ENCODE data around the gene SELENOK. TPM values are rescaled to one million over a fixed set of nuclear protein-coding genes. Genes with fewer than 3 reads are reported as not detected.

Gene SELENOK
- total RNA-seq, 3 donors from 2014 or later (not counting 1 experiment from before 2014, with no cell fraction given): 79.2 to 116 (median 95.4) TPM

GRCh38 chr3:53881691-53882593 is 9.7 kb downstream of the SELENOK start, which contains the start of gene ACTR8:
Gene ACTR8 (minus strand): TSS chr3:53882152. CDS start chr3:53882101, 51 bp downstream.
- Histone ChIP-seq H3K4me1 (ENCODE audit: control insufficient read depth, insufficient read depth, low read length) (peaks cover 11% of the 10 kb centered on the region), H3K27me3 (ENCODE audit: control insufficient read depth, insufficient read depth, low read length) (no peaks in the 10 kb centered on the region), H3K27ac (ENCODE audit: low read length) (peak within 1 kb of the TSS; percentile 80), H3K36me3 (ENCODE audit: control insufficient read depth, insufficient read depth, low read length) (peaks cover 48% of the 10 kb centered on the region), H3K4me3 (ENCODE audit: low read length) (peak within 1 kb of the TSS; percentile 84), H3K9me3 (ENCODE audit: control insufficient read depth, insufficient read depth, low read length) (no peaks in the 10 kb centered on the region)
- no peaks in the 10 kb centered on the region for H3K27me3 Mint-ChIP-seq (ENCODE audit: low read depth in 2 of 2)
- H3K4me1 Mint-ChIP-seq: peaks cover 32 to 33% of the 10 kb centered on the region in 2 donors
- intact Hi-C loops (cut with micrococcal nuclease): no loop called here
- peak; percentile 84 to 90 for DNase-seq
- TF ChIP-seq, protein P1, sequence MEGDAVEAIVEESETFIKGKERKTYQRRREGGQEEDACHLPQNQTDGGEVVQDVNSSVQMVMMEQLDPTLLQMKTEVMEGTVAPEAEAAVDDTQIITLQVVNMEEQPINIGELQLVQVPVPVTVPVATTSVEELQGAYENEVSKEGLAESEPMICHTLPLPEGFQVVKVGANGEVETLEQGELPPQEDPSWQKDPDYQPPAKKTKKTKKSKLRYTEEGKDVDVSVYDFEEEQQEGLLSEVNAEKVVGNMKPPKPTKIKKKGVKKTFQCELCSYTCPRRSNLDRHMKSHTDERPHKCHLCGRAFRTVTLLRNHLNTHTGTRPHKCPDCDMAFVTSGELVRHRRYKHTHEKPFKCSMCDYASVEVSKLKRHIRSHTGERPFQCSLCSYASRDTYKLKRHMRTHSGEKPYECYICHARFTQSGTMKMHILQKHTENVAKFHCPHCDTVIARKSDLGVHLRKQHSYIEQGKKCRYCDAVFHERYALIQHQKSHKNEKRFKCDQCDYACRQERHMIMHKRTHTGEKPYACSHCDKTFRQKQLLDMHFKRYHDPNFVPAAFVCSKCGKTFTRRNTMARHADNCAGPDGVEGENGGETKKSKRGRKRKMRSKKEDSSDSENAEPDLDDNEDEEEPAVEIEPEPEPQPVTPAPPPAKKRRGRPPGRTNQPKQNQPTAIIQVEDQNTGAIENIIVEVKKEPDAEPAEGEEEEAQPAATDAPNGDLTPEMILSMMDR (IDR thresholded peaks at IDR 0.05): no peak
- peaks cover 16% of the 10 kb centered on the region for H3K36me3 Mint-ChIP-seq
- H3K4me3 Mint-ChIP-seq: peak within 1 kb of the TSS; percentile 99
- peak; percentile 89 to 94 (median 90) for ATAC-seq
- 1% methylated on average over 65 of the region's 65 CpGs for WGBS (ENCODE audit: insufficient coverage)
- peak within 1 kb of the TSS; percentile 88 to 95 for H3K27ac Mint-ChIP-seq
- H3K9me3 Mint-ChIP-seq: no peaks in the 10 kb centered on the region

DNA sequence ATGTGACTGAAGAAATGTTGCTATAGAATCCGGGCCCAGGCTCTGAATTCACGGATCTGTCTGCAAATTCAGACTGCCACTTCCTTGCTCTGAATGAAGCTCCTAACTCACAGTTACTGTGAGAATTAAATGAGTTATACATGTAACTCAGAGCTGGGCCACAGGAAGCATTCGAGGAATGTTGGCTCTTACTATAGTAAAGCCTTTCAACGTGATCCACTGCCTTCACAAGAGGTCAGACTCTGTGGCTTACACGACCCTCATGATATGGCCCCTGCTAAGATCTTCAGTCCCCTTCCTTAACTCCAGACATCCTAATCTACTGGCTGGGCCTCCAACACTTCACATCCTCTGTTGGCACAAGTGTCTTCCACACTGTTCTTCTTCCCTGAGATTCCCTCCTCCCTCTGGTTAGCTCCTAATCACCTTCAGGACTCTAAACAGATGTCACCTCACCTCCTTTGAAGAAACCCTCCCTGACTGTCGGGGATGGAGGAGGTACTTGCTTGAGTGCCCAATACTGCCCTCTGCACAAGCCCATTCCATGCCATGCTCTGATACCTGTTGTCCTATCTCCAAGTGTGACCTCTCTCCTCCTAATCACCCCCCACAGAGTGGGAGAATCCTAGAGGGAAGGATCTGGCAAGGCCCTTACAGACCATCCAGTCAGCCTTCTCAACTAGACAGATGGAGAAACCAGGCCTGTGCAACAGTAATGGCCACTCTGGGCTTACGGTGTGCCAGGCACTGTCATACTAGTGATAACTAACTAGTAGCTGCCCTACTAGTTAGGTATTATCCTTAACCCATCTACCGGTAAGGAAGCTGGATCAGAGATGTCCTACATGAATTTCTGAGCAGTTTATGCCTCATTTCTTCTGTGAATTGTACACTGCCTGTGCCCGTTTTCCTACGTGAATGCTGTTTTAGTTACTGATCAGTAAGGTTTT is 11.0 kb downstream of the SELENOK start:
- no peaks in the 10 kb centered on the region for H3K27me3 Mint-ChIP-seq (ENCODE audit: low read depth in 2 of 2)
- no peaks in the 10 kb centered on the region for H3K9me3 Mint-ChIP-seq
- ATAC-seq (no peak), DNase-seq (no peak)
- Histone ChIP-seq H3K4me1 (ENCODE audit: control insufficient read depth, insufficient read depth, low read length) (peaks cover 11% of the 10 kb centered on the region), H3K4me3 (ENCODE audit: low read length) (peak overlapping the region; percentile 84), H3K9me3 (ENCODE audit: control insufficient read depth, insufficient read depth, low read length) (no peaks in the 10 kb centered on the region), H3K36me3 (ENCODE audit: control insufficient read depth, insufficient read depth, low read length) (peaks cover 54% of the 10 kb centered on the region), H3K27me3 (ENCODE audit: control insufficient read depth, insufficient read depth, low read length) (no peaks in the 10 kb centered on the region), H3K27ac (ENCODE audit: low read length) (no peak overlapping the region)
- intact Hi-C loops (cut with micrococcal nuclease): no loop called here
- H3K27ac Mint-ChIP-seq: peak overlapping the region; percentile 88 to 95
- H3K4me3 Mint-ChIP-seq: peak overlapping the region; percentile 99
- WGBS (ENCODE audit: insufficient coverage): 86% methylated on average over 10 of the region's 10 CpGs
- peaks cover 32 to 33% of the 10 kb centered on the region in 2 donors for H3K4me1 Mint-ChIP-seq
- TF ChIP-seq, protein P1 (IDR thresholded peaks at IDR 0.05): no peak
- H3K36me3 Mint-ChIP-seq: peaks cover 24% of the 10 kb centered on the region

- Histone ChIP-seq H3K4me3 (ENCODE audit: low read length) (no peak overlapping the region), H3K27me3 (ENCODE audit: control insufficient read depth, insufficient read depth, low read length) (no peaks in the 10 kb centered on the region), H3K9me3 (ENCODE audit: control insufficient read depth, insufficient read depth, low read length) (no peaks in the 10 kb centered on the region), H3K4me1 (ENCODE audit: control insufficient read depth, insufficient read depth, low read length) (no peaks in the 10 kb centered on the region), H3K27ac (ENCODE audit: low read length) (no peak overlapping the region), H3K36me3 (ENCODE audit: control insufficient read depth, insufficient read depth, low read length) (peaks cover 54% of the 10 kb centered on the region)
- TF ChIP-seq, protein P1 (IDR thresholded peaks at IDR 0.05): no peak
- Mint-ChIP-seq H3K4me1 (peaks cover 12 to 29% of the 10 kb centered on the region in 2 donors), H3K9me3 (no peaks in the 10 kb centered on the region), H3K27me3 (ENCODE audit: low read depth in 2 of 2) (no peaks in the 10 kb centered on the region), H3K4me3 (no peak overlapping the region), H3K27ac (no peak overlapping the region), H3K36me3 (peaks cover 21% of the 10 kb centered on the region)
- intact Hi-C loops (cut with micrococcal nuclease): no loop called here
- DNase-seq (no peak), ATAC-seq (no peak)
- WGBS (ENCODE audit: insufficient coverage): 95% methylated on average over 4 of the region's 5 CpGs
These were observed 25.7 kb downstream of the SELENOK start for GRCh38 chr3:53865732-53866499.

All from natural killer cell (primary cell).